Measurements from ENCODE around the gene SYTL5. TPM values are rescaled to one million over a fixed set of nuclear protein-coding genes. Genes with fewer than 3 reads are reported as not detected.
"Not testable (repeated sequence)": the region's sequence is repeated elsewhere in the genome, so short reads cannot be mapped to it uniquely, and the experiment has no call there.

The SYTL5 gene
- total RNA-seq, 4 donors from 2014 or later, result 0.10 to 1.7 (median 0.11) TPM; not detected in 1

GRCh38 chrX:37975421-37975820, 30.9 kb upstream of the SYTL5 start:
- H3K27me3 ChIP-seq, result no peaks in the 10 kb centered on the region
- WGBS, 2 donors, result 94% methylated on average over 3 of the region's 3 CpGs
- TF ChIP-seq POLR2A (IDR thresholded peaks at IDR 0.05) (no peak), CTCF (IDR thresholded peaks at IDR 0.05) (no peak)

GRCh38 chrX:37976153-37976552, 30.2 kb upstream of the SYTL5 start:
- no peaks in the 10 kb centered on the region for H3K4me1 ChIP-seq
- DNase-seq, result no peak
- intact Hi-C loops (cut with DNase I), result no loop called here
- H3K4me3 ChIP-seq (replicated peaks in 1 of 3), result no peak overlapping the region
- H3K36me3 ChIP-seq, result no peaks in the 10 kb centered on the region
- H3K9me3 ChIP-seq, result no peaks in the 10 kb centered on the region
- TF ChIP-seq POLR2A (IDR thresholded peaks at IDR 0.05), result no peak
- no peak for TF ChIP-seq CTCF (IDR thresholded peaks at IDR 0.05)
- no peak overlapping the region for H3K27ac ChIP-seq
- WGBS, 2 donors, result 88 to 90% methylated on average over 1 of the region's 1 CpG
- H3K27me3 ChIP-seq, result no peaks in the 10 kb centered on the region

More at GRCh38 chrX:37975421-37975820, 30.9 kb upstream of the SYTL5 start:
- no peak overlapping the region for H3K4me3 ChIP-seq (replicated peaks in 1 of 3)
- no peaks in the 10 kb centered on the region for H3K9me3 ChIP-seq
- intact Hi-C loops (cut with DNase I), result no loop called here
- H3K36me3 ChIP-seq, result no peaks in the 10 kb centered on the region
- DNase-seq, result no peak
- H3K27ac ChIP-seq, result no peak overlapping the region
- no peaks in the 10 kb centered on the region for H3K4me1 ChIP-seq

- intact Hi-C loops (cut with DNase I), result no loop called here
- TF ChIP-seq CTCF (IDR thresholded peaks at IDR 0.05) (no peak), POLR2A (IDR thresholded peaks at IDR 0.05) (no peak)
- H3K27ac ChIP-seq, result no peak overlapping the region
- H3K36me3 ChIP-seq, result no peaks in the 10 kb centered on the region
- H3K4me3 ChIP-seq (replicated peaks in 1 of 3), result no peak overlapping the region
- no peaks in the 10 kb centered on the region for H3K9me3 ChIP-seq
- no peaks in the 10 kb centered on the region for H3K4me1 ChIP-seq
- DNase-seq, result no peak
- H3K27me3 ChIP-seq, result no peaks in the 10 kb centered on the region
Measured at GRCh38 chrX:37984880-37985279, 21.5 kb upstream of the SYTL5 start.

GRCh38 chrX:37986893-37987292, 19.5 kb upstream of the SYTL5 start:
- Histone ChIP-seq H3K27ac (no peak overlapping the region), H3K4me3 (replicated peaks in 1 of 3) (no peak overlapping the region), H3K27me3 (no peaks in the 10 kb centered on the region), H3K36me3 (no peaks in the 10 kb centered on the region), H3K4me1 (no peaks in the 10 kb centered on the region), H3K9me3 (no peaks in the 10 kb centered on the region)
- no peak for TF ChIP-seq POLR2A (IDR thresholded peaks at IDR 0.05)
- no peak for TF ChIP-seq CTCF (IDR thresholded peaks at IDR 0.05)
- intact Hi-C loops (cut with DNase I), result no loop called here
- 93 to 97% methylated on average over 1 of the region's 1 CpG for WGBS, 2 donors
- DNase-seq, result no peak

GRCh38 chrX:37989304-37989703, 17.0 kb upstream of the SYTL5 start:
- no peaks in the 10 kb centered on the region for H3K9me3 ChIP-seq
- intact Hi-C loops (cut with DNase I), result no loop called here
- DNase-seq, result no peak
- H3K27me3 ChIP-seq, result no peaks in the 10 kb centered on the region
- no peaks in the 10 kb centered on the region for H3K36me3 ChIP-seq
- no peak overlapping the region for H3K4me3 ChIP-seq (replicated peaks in 1 of 3)
- peaks cover 0 to 5% of the 10 kb centered on the region in 2 donors for H3K4me1 ChIP-seq
- H3K27ac ChIP-seq, result no peak overlapping the region
- no peak for TF ChIP-seq CTCF (IDR thresholded peaks at IDR 0.05)
- no peak for TF ChIP-seq POLR2A (IDR thresholded peaks at IDR 0.05)

- H3K36me3 ChIP-seq; H3K27me3 ChIP-seq; H3K27ac ChIP-seq; intact Hi-C loops (cut with DNase I); DNase-seq; H3K4me1 ChIP-seq; H3K4me3 ChIP-seq (replicated peaks in 1 of 3); H3K9me3 ChIP-seq: not testable (repeated sequence)
- 86 to 90% methylated on average over 4 to 6 of the region's 6 CpGs for WGBS, 2 donors
Measured at GRCh38 chrX:37991303-37991702, 15.1 kb upstream of the SYTL5 start.

Data from thyroid gland (tissue), 4 donors.